Inferior parietal cortex (tissue), 1 donor: ENCODE results near the gene ESYT1.
A peak's percentile ranks its signal among the peaks of the same experiment; 100 is the strongest.

Experiments used
- DNase-seq: peaks from one replicate; pipeline ENCODE4 v3.0.0-alpha.2; 2016; ENCODE audit errors: extremely low spot score

Gene ESYT1

DNA sequence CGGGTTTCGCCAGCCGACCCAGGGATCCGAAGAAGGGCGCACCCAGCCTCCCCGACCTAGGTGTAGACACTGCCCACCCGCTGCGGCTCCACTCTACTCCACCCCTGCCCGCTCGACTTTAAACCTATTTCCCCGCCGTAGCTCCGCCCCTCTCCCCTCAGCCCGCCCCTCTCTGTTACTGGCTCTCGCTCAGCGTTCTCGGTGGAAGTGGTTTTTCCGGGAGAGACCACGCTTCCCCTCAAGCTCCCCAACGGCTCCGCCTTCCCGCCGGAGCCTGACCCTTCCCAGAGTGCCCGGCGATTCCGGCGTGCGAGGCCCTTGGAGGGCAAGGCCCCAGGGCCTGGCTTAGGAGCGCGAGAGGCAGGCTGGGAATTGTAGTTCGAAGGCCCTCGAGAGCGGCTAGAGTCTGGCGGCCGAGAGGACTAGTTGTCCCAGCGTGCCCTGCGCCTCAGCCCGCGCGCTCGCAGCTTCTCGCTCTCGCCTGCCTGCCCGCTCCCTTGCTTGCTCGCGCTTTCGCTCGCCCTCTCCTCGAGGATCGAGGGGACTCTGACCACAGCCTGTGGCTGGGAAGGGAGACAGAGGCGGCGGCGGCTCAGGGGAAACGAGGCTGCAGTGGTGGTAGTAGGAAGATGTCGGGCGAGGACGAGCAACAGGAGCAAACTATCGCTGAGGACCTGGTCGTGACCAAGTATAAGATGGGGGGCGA, 23.8 kb upstream of the ESYT1 start, which contains the start of gene PA2G4:
TSS of gene PA2G4 (plus strand) at position 451 of the 706 bp plus-strand sequence. CDS start at position 630, 179 bp downstream.
- DNase-seq: peak; percentile 97

DNA sequence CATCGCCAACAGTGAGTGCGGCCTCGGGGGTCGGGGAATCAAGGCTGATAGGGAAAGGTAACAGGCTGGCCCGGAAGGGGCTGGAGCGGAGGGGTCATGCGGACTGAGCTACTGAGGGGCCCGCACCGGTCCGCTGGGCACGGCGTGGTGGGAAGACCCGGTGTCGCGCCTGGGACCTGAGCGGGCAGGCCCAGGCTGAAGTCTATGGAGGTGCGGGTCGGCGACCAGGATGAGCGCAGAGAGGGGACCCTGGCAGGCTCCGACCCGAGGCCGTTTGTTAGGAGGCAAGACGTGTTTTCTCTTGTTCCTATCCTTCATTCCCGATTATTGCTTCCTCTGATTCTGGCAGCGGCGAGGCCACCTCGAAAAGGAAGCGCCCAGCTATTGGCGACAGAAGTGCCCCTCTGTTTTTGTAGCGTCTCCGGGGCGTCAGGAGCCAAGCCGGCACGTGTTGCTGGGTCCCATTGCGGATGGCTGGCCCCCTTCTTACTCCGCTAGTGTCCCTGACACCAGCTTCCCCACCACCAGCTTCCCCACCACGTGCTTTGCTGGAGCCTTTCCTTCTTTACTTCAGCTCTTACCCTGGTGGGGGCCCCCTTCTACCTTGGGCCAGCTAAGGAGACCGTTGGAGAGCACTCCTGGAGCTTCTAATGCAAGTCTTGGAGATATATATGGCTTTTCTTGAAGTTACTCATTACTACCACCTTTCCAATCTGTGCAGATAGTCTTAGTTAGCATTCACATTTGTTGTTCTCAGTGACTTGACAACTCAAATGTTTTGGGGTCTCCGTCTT, 23.1 kb upstream of the ESYT1 start:
- DNase-seq: no peak

DNA sequence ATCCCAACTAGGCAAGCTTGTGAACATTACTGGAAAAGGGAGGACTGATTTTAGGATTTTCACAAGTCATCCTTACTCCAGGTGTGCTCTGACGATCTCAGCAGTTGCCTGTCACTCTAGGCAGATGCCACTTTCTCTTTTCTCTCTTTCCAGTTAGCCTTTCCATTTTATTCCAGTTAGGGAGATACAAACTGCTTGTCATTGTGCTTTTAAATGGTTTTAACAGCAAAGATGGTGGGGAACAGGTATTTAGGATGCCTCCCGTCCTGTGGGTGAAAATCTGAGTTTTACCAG, 22.5 kb upstream of the ESYT1 start:
- no peak for DNase-seq

DNA sequence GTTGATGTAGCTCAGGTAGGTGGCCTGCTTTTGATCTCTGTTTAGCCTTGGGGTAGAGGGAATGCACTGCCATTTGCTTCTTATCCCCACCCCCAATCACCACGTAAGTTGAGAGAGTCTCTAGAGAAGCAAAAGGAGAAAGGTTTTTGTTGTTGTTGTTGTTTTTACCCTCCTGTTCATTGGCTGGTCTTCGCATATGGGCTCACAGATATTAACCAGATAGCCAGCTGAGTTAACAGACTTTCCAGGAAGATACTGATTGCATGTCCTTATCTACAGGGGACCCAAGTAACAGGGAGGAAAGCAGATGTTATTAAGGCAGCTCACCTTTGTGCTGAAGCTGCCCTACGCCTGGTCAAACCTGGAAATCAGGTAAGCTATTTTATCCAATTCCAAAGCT, 20.8 kb upstream of the ESYT1 start:
- no peak for DNase-seq

DNA sequence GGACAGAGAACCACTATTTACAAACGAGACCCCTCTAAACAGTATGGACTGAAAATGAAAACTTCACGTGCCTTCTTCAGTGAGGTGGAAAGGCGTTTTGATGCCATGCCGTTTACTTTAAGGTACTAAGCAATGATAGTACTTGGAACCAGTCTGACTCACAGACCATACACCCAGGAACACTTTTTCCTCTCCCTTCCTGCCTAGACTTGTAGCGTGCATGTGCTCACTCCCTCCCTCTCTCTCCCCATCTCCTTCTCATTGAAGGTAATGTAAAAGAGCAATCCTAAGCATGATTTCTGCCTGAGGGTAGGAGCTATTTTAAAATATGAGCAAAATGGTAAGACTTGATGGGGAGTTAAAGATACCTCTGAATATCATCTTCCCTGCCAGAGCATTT, 17.5 kb upstream of the ESYT1 start:
- no peak for DNase-seq

DNA sequence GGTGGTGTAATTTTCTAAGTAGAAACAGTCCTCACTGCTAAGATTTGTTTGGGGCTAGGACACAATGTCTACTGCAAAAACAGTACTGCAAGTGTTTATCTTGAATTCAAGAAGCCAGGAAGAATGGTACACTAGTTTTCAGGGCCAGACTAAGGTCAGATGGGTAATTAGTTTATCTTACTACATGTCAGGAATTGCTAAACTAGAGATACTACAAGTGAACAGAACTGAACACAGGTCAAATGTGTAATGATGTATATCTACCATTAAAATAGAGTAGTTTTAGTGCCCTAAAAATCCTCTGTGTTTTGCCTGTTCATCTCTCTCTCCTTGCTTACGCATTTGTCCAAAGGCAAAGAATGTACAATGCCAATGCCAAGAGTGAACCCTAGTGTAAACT, 14.0 kb upstream of the ESYT1 start:
- DNase-seq: no peak

DNA sequence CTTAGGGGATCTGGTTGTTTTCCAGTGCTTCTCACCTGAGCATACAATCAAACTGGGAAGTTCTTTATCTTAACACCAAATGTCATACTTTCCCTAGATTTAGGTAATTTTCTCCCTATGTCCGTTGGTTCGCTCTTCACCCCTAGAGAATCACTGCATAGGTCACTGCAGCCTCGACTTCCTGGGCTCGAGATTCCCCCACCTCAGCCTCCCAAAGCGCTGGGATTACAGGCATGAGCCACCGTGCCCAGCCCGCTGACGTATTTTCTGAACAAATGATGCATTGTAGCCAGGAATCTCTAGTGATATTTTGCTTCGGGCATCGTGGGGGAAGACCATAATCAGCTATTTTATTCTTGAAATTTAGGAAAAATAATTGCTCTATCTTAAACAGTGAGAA, 12.7 kb upstream of the ESYT1 start:
- DNase-seq: peak; percentile 13

DNA sequence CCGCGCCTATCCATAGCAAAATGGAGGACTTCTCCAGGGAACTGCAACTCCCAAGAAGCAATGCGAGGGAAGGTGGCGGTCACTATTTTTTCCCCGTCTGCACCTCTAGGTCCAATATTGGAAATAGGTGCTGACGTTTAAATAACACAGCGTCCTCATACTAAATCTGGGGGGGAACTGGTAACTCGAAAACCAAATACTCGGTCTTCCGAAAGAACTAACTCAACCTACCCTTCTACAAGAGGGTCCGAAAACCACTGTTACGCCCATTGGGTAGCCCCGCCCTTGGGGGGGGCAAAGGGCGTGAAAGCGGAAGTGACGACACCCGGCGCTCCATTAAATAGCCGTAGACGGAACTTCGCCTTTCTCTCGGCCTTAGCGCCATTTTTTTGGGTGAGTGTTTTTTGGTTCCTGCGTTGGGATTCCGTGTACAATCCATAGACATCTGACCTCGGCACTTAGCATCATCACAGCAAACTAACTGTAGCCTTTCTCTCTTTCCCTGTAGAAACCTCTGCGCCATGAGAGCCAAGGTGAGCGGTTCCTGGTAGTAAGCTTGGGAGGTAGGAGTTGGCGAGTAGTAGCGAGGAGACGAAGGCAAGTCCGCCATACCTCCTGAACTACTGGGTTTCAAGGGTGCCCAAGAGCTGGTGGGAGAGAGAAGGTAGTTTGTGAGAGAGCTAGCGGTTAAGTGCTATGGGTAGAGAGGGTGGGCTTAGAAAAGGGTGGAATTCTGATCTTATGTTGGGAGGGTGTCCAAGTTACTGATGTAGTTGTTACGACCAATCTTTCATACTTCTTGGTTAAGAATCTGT, 11.6 kb upstream of the ESYT1 start, which contains the start of gene RPL41:
TSS of gene RPL41 (plus strand) at position 367 of the 815 bp plus-strand sequence.
- DNase-seq: peak; percentile 99

DNA sequence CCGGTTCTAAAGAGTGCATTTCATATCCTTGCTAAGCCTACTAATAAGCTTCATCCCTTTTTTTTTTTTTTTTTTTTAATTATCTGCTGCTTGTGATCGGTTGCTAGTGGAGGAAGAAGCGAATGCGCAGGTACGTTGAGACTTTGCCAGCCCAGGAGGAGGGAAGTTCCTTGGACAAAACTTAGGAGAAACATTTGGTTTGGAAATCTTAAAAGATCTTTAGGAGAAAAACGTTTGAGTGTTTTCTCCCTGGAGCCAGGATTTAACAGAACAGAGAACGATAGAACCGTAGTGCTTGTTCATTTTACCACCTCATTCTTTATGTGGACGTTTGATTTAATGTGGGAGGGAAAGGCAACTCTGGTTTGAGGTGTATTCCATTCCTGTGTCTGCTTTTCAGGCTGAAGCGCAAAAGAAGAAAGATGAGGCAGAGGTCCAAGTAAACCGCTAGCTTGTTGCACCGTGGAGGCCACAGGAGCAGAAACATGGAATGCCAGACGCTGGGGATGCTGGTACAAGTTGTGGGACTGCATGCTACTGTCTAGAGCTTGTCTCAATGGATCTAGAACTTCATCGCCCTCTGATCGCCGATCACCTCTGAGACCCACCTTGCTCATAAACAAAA, 10.9 kb upstream of the ESYT1 start:
- DNase-seq: peak; percentile 15

- DNase-seq: peak; percentile 99
These were observed 10.0 kb upstream of the ESYT1 start, which contains the start of gene ZC3H10 for GRCh38 chr12:56117778-56118687. TSS of gene ZC3H10 (plus strand) at chr12:56118266. CDS start at chr12:56120563, 2,297 bp downstream.

- DNase-seq: no peak
These were observed 9.2 kb upstream of the ESYT1 start for GRCh38 chr12:56118688-56119357.

DNA sequence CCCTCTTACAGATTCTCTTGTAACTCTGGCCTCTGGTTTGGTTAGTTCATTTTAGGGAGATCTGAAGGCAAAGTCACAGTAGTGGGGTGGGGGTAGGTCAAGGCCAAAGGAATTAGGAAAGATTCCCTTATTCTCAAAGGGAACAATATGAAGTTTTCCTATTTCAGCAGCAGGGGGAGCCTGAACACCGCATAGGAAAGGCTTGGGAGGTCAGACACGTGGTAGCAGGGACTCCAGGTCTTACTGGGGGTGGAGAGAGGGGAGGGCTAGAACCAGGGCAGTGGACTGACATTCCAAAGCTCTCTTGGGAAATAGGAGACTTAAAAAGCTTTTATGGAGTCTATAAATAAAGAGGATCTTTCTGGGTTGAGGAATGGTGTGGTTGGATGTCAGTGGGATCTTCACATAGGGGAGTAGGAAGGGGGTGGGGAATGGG, 8.7 kb upstream of the ESYT1 start:
- peak; percentile 79 for DNase-seq

- no peak for DNase-seq
These were observed 7.8 kb upstream of the ESYT1 start for GRCh38 chr12:56120158-56120846.

DNA sequence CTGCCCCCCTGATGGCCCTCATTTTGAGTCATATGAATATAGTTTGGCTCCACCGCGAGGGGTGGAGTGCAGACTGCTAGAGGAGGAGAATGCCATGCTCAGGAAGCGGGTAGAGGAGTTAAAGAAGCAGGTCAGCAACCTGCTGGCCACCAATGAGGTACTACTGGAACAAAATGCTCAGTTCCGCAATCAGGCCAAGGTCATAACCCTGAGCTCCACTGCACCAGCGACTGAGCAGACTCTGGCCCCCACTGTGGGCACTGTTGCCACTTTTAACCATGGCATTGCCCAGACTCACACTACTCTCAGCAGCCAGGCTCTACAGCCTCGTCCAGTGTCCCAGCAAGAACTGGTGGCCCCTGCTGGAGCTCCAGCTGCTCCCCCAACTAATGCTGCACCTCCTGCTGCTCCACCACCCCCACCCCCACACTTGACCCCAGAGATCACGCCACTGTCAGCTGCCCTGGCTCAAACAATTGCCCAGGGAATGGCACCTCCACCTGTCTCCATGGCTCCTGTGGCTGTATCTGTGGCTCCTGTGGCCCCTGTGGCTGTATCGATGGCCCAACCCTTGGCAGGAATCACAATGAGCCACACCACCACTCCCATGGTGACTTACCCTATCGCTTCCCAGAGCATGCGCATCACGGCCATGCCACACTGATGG, 6.7 kb upstream of the ESYT1 start:
- DNase-seq: no peak

DNA sequence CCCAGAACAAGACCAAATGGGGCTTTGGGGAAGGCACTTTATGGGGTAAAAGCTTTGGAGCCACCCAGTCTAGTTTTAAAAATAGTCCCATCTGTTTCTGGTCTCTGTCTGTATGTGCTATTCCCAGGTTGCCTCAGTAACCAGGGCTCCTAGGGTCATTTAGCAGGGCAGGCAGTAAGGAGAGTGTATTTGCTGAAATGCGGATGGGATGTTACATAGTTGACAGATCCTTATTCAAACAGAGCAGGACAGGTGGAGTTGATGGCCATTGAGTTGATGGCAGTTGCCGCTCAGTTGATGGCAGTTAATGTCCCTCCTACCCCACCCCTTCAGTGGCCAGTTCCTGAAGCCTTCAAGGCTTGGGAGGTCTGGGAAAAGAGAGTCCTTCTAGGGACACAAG, 5.4 kb upstream of the ESYT1 start:
- DNase-seq: no peak

- DNase-seq: no peak
These were observed 3.9 kb upstream of the ESYT1 start for GRCh38 chr12:56124133-56124532.

DNA sequence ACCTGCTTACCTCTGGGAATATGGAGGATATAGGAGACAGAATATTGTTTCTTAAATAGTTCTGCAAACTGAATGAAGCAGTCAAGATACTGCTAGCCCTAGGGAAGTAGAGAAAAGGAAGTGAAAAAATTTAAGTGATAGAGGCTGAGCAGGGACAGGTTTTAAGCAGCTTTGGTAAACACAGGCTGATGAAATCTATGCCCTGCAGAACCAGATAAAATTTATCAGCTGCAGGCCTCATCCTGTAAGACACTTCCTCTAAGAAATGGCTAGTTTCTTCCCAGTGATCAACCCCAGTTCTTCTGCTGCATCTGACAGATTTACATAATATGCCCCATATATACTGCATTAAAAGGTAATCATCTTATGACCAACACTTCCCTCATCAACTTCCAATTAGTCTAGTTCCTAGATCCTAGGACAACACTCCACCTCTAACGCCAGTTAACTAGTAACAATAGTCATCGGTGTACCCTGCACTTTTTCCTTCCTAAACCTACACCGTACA, 1.3 kb upstream of the ESYT1 start:
- DNase-seq: peak; percentile 28

DNA sequence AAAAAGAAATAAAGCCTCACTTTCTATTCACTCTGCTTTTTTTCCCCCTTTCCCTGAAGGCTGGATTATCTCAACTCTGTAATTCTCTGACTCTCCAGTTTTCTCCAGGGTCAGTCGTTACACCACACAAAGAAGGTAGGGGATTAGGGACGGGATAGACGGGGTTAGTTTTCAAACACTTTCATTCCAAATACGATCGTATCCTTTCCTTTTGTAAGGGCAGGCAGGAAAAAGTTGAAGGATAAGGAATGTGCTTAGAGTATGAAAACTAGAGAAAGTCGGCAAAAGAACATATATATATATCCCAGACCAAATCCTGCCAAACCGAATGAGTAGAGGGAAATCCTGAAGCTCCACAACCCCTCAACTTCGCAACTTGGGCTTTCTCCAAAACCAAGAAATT, 581 bp upstream of the ESYT1 start:
- no peak for DNase-seq
